ENCODE measurements around the gene DNAH7. TPM values are rescaled to one million over a fixed set of nuclear protein-coding genes. Genes with fewer than 3 reads are reported as not detected.

DNAH7 gene
- total RNA-seq, 2 donors from 2014 or later: 3.4 to 10.1 TPM

GRCh38 chr2:195993623-195994022 lies 75.0 kb downstream of the DNAH7 start:
- 94% methylated on average over 2 of the region's 2 CpGs for WGBS
- Histone ChIP-seq H3K4me1 (replicated peaks) (no peaks in the 10 kb centered on the region), H3K9me3 (no peaks in the 10 kb centered on the region), H3K36me3 (no peaks in the 10 kb centered on the region), H3K27me3 (replicated peaks; ENCODE audit: insufficient read depth) (no peaks in the 10 kb centered on the region), H3K27ac (no peak overlapping the region), H3K4me3 (no peak overlapping the region)
- TF ChIP-seq POLR2AphosphoS5 (IDR thresholded peaks at IDR 0.05): no peak
- TF ChIP-seq POLR2A (IDR thresholded peaks at IDR 0.05): no peak
- TF ChIP-seq CTCF (IDR thresholded peaks at IDR 0.05): no peak
- no peak for DNase-seq (ENCODE audit: low spot score)
- intact Hi-C loops (cut with DNase I): no loop called here

GRCh38 chr2:195985741-195986140 lies 82.9 kb downstream of the DNAH7 start:
- TF ChIP-seq POLR2A (IDR thresholded peaks at IDR 0.05): no peak
- no peak for TF ChIP-seq POLR2AphosphoS5 (IDR thresholded peaks at IDR 0.05)
- no peak for TF ChIP-seq CTCF (IDR thresholded peaks at IDR 0.05)
- no peak overlapping the region for H3K27ac ChIP-seq
- no peaks in the 10 kb centered on the region for H3K27me3 ChIP-seq (replicated peaks; ENCODE audit: insufficient read depth)
- H3K36me3 ChIP-seq: no peaks in the 10 kb centered on the region
- H3K9me3 ChIP-seq: no peaks in the 10 kb centered on the region
- no peak overlapping the region for H3K4me3 ChIP-seq
- no peaks in the 10 kb centered on the region for H3K4me1 ChIP-seq (replicated peaks)
- no peak for DNase-seq (ENCODE audit: low spot score)
- intact Hi-C loops (cut with DNase I): no loop called here
- 69% methylated on average over 3 of the region's 3 CpGs for WGBS

- TF ChIP-seq CTCF (IDR thresholded peaks at IDR 0.05) (no peak), POLR2A (IDR thresholded peaks at IDR 0.05) (no peak), POLR2AphosphoS5 (IDR thresholded peaks at IDR 0.05) (no peak)
- H3K27ac ChIP-seq: no peak overlapping the region
- H3K9me3 ChIP-seq: no peaks in the 10 kb centered on the region
- no peak for DNase-seq (ENCODE audit: low spot score)
- intact Hi-C loops (cut with DNase I): no loop called here
- H3K4me3 ChIP-seq: no peak overlapping the region
- no peaks in the 10 kb centered on the region for H3K4me1 ChIP-seq (replicated peaks)
- H3K36me3 ChIP-seq: no peaks in the 10 kb centered on the region
- no peaks in the 10 kb centered on the region for H3K27me3 ChIP-seq (replicated peaks; ENCODE audit: insufficient read depth)
- 12% methylated on average over 2 of the region's 2 CpGs for WGBS
Observed at GRCh38 chr2:195984923-195985726, 83.5 kb downstream of the DNAH7 start.

GRCh38 chr2:195967336-195967735 lies 101.3 kb downstream of the DNAH7 start:
- Histone ChIP-seq H3K27ac (no peak overlapping the region), H3K4me1 (replicated peaks) (no peaks in the 10 kb centered on the region), H3K4me3 (no peak overlapping the region), H3K27me3 (replicated peaks; ENCODE audit: insufficient read depth) (no peaks in the 10 kb centered on the region), H3K36me3 (no peaks in the 10 kb centered on the region), H3K9me3 (no peaks in the 10 kb centered on the region)
- no peak for DNase-seq (ENCODE audit: low spot score)
- intact Hi-C loops (cut with DNase I): no loop called here
- WGBS: 20% methylated on average over 2 of the region's 2 CpGs
- TF ChIP-seq CTCF (IDR thresholded peaks at IDR 0.05): no peak
- no peak for TF ChIP-seq POLR2A (IDR thresholded peaks at IDR 0.05)
- no peak for TF ChIP-seq POLR2AphosphoS5 (IDR thresholded peaks at IDR 0.05)

GRCh38 chr2:195961873-195962272 lies 106.8 kb downstream of the DNAH7 start:
- TF ChIP-seq CTCF (IDR thresholded peaks at IDR 0.05) (no peak), POLR2AphosphoS5 (IDR thresholded peaks at IDR 0.05) (no peak), POLR2A (IDR thresholded peaks at IDR 0.05) (no peak)
- Histone ChIP-seq H3K36me3 (no peaks in the 10 kb centered on the region), H3K27me3 (replicated peaks; ENCODE audit: insufficient read depth) (no peaks in the 10 kb centered on the region), H3K4me3 (no peak overlapping the region), H3K9me3 (no peaks in the 10 kb centered on the region), H3K27ac (no peak overlapping the region), H3K4me1 (replicated peaks) (no peaks in the 10 kb centered on the region)
- 84% methylated on average over 5 of the region's 5 CpGs for WGBS
- DNase-seq (ENCODE audit: low spot score): no peak
- intact Hi-C loops (cut with DNase I): no loop called here
